ENCODE data around the gene ZNF444.
"Not testable (repeated sequence)": the region's sequence is repeated elsewhere in the genome, so short reads cannot be mapped to it uniquely, and the experiment has no call there.

- not testable (repeated sequence) for TF ChIP-seq ZNF274 (IDR thresholded peaks at IDR 0.05; ENCODE audit: low read depth, low read length); YY1 (IDR thresholded peaks at IDR 0.05; ENCODE audit: insufficient read depth, insufficient read length)
These were observed 56.6 kb downstream of the ZNF444 start, which contains the start of gene ZSCAN5B for GRCh38 chr19:56197646-56198045.
